ENCODE data around the gene WDFY4.

Gene WDFY4

DNA sequence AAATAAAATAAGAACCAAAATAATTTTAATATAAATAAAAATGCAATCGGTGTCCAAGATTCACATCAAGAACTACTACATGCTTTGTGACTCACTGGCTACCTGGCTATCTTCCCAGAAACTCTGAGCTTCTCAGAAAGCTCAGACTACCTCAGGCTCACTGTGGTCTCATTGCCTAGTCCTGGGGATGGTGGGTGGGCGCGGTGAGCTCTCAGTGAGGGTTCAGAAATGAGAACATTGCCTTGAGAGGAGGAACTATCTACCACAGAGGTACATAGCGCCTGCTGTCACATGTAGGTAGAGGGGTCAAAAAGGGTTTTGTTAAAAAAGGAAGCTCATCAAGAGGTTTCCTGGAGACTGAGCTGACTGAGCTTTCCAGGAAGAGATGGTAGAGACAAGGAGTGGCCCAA is 108.0 kb downstream of the WDFY4 start:
- peak; percentile 75 for DNase-seq (ENCODE audit: low read depth)

- DNase-seq (ENCODE audit: low read depth) = no peak
These were observed 109.4 kb downstream of the WDFY4 start for GRCh38 chr10:48794074-48794473.

DNA sequence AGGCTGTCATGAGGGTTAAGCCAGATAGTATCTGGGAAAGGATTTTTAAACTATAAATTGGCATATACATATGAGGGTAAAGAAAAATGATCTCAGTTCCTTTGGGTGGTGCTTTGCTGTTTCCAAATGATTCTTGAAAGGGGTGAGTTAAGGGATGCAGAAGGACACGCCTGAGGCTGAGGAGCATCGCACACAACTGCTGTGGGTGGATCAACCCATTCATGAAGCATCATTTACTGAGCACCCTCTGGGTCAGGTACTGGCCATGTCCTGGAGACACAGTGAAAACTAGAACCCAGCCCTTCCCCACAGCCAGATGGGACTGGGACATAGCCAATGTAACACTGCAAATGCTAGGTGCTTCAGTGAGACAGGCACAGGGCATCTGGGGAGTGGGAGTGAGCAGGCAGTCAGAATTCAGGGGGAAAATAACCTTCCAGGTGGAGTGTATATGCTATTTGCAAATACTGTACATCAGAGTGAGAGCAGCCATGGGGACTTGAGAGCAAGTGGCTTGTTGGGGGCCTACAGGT is 112.1 kb downstream of the WDFY4 start:
- DNase-seq (ENCODE audit: low read depth) = no peak

- no peak for DNase-seq (ENCODE audit: low read depth)
These were observed 113.2 kb downstream of the WDFY4 start for GRCh38 chr10:48797830-48798229.

DNA sequence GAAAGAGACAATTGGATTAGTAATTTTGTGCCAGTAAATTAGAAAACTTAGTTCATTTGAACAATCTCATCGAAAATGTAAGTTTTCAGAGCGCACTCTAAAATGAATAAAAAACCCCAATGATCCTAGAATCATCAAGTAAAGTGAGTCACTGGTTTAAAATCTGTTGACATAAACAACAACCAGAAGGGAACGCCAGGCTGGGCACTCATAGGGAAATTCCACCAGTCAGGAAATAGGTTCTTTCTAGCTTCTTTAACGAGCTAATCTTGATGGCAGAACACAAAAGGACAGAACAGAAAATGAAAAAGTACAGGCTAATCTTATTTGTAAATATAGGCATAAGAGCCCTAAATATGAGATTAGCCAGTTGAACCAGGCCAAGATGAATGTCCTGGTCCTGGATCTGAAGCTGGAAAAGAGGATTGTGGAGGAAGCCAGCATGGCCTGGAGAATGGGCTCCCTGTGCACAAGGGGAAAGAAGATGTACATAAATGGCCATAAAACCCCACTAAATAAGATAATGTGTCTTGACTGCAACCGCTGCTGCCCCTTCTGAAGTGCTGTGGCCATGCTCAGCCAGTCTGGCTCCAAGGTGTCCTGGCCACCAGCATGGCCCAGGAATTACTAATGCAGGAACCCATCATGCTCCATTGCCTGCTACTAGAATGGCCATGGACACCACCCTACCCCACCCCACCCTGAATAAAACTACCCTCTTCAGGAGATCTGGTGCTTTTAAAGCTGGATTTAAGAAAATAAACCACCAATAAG is 114.0 kb downstream of the WDFY4 start:
- DNase-seq (ENCODE audit: low read depth) = peak; percentile 69

DNA sequence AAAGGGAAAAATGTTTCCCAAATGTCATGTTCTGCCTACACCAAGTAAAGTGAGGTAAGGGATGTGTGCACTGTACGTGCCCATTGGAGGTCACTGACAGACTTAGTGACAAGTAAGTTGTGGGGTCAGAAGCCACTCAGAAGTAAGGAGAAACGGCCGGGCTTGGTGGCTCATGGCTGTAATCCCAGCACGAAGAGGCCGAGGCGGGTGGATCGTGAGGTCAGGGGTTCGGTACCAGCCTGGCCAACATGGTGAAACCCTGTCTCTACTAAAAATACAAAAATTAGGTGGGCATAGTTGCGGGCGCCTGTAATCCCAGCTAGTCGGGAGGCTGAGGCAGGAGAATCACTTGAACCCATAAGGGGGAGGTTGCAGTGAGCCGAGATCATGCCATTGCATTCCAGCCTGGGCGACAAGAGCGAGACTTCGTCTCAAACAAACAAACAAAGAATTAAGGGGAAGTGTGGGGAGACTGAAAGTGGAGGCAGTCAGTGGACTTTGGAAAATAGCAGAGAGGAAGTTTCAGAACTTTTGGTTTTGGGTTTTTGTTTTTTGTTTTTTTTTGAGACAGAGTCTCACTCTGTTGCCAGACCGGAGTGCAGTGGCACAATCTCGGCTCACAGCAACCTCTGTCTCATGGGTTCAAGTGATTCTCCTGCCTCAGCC is 114.8 kb downstream of the WDFY4 start:
- no peak for DNase-seq (ENCODE audit: low read depth)

- DNase-seq (ENCODE audit: low read depth) = peak; percentile 4
These were observed 115.5 kb downstream of the WDFY4 start for GRCh38 chr10:48800007-48800675.

DNA sequence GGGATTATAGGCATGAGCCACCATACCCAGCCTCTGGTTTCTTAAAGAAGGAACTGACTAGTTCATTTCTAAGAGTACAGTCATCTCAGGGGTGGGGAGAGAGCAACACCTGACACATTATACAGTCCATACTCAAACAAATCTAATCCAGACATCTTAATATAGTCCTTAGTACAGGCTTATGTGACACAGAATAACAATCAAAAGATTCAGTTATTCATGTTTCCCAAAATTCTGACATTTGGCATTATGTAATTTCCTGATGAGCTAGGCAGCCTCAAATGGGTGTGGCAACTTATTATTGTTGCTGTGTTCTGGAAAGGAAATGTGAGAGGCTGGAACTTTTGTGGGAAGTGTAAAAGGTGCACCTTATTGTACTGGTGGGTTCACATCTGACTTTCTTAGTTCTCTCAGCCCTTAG is 116.3 kb downstream of the WDFY4 start:
- peak; percentile 8 for DNase-seq (ENCODE audit: low read depth)

DNA sequence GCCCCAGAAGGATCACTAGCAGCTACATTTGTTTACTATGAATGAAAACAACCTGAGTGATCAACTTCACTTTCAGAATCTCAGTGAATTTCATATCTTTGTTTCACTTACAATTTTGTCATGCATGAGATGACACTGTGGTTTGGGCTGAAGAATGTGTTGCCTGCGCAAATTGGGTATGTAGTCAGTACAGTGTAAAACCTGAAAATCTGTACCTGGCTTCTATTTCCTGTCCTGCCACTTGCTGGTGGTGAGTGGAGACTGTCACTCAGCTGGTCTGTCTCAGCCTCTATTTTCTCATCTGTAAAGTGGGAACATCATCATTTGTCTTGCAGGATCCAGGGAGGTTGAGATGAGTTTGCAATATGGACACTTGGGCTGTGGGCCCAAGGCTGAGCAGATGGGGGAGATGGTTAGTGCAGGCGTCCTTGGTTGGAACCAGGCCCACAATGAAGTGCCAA is 118.0 kb downstream of the WDFY4 start:
- DNase-seq (ENCODE audit: low read depth) = no peak

- no peak for DNase-seq (ENCODE audit: low read depth)
These were observed 119.3 kb downstream of the WDFY4 start for GRCh38 chr10:48803801-48804584.

DNA sequence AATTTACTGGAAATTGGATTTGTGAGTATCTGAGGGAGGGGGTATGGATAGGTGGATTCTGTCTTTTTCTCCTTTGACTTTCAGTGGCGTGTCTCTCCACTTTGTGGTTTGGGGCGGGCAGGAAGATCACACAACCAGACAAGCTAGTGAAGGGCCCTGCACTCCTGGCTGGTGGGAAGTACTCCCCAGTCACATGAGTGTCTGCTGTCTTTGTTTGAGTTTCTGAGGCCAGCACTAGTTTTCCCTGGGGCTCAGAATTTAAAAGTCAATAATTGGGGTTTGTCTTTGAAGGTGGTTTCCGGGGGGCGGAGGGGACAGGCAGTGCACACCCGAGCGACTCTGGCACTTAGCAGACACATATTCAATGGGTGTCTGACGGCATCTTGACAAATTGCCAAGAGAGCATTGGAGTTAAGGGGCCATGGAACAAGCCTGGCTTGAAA is 120.1 kb downstream of the WDFY4 start:
- DNase-seq (ENCODE audit: low read depth) = no peak

- DNase-seq (ENCODE audit: low read depth) = no peak
These were observed 120.7 kb downstream of the WDFY4 start for GRCh38 chr10:48805411-48805810.

DNA sequence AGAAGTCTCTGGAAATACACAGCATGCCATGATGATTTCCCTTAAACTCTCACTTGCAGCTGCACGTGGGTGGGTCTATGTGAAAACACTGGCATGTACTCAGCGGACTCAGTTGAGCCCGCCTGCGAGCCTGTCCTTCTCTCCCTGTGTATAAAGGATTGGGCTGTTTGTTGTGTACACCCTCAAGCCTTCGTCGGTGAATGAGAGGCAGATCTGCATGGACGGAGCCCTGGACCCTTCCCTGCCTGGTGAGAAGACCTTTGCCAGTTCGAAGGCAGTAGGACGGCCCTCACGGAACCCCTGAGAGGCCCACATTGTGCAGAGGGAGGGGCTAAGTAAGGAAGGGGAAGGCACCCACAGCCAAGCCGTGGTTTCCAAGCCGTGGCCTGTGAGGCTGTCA is 121.2 kb downstream of the WDFY4 start:
- DNase-seq (ENCODE audit: low read depth) = no peak

DNA sequence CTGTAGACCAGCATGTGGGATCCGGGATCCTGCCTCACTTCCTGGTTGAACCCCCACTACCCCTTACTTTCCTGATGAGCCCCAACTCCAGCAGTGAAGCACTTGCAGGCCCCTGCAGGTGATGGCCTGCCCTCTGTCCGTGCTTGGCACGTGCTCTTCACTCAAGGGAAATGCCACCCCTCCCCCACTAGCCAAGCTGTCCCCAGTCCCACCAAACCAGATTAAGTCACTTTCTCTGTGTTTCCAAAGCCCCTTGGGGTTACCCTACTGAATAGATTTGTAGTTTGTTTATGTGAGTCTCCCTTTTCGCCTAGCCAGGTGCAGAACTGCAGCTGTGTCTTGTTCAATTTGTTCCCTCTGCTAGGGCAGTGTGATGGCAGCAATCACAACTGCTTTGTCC is 121.7 kb downstream of the WDFY4 start:
- no peak for DNase-seq (ENCODE audit: low read depth)

DNA sequence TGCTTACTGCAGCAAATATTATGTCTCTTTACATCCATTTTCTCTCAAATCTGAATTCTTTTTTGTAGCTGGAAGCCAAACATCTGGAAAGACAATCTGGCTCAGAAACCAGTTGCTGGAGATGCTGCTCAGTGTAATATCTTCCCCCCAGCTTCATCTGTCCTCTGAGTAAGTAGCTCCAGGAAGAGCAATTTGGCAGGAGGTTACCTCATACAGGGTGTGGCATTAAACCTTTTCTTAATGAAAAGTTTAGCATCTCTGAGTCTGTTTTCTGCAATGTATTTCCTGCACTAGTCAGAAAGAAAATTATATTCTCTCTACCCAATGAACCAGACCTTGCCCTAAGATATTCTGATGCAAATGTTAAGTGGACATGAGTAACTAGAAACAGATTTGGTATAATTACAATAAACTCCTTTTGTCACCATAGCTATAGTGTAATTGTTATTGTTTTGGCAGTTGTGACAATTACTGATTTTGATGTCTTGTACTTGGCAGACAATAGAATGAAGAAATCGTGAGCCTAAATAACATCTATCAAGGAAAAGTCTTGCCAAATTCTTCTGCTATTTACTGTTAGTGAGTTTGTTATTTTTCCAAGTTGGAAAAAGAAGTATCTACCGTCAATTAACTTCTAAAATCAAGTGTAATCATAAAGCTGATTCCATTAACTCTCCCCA is 123.3 kb downstream of the WDFY4 start:
- DNase-seq (ENCODE audit: low read depth) = no peak

- no peak for DNase-seq (ENCODE audit: low read depth)
These were observed 124.6 kb downstream of the WDFY4 start for GRCh38 chr10:48809261-48809660.

DNA sequence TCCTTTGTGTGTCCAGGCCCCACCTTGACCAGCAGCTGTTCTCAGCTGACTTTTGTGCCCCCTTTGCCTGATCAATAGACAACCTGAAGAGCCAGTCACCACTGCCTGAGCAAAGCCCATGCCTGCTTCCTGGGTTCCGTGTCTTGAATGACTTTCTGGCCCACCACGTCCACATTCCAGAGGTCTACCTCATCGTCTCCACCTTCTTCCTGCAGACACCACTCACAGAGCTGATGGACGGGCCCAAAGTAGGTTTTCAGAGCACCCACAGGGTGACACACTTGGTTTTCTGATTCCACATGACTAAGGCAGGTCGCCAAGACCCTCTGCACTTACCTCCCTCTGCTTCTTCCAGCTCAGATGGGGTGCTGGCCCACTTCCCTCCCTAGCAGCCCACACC is 126.8 kb downstream of the WDFY4 start:
- peak; percentile 51 for DNase-seq (ENCODE audit: low read depth)

GRCh38 chr10:48811917-48812316 is 127.2 kb downstream of the WDFY4 start:
- DNase-seq (ENCODE audit: low read depth) = peak; percentile 54

DNA sequence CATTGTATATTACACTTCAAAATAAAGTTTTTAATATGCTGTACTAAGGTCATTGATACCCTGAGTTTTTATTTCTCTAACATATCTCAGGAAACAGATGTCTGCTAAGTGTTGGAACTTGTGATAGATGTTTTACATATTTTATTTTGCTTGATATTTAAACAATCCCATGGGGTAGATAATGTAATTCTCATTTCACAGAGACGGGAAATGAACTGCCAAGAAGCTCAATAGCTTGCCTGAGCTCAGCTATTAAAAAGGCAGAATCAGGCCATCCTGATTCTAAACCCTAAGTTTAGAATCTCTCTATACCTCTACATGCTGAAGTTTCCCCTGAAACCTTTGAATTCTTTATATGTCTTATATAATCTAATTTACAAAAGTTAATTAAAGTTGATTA is 128.6 kb downstream of the WDFY4 start:
- DNase-seq (ENCODE audit: low read depth) = no peak

DNA sequence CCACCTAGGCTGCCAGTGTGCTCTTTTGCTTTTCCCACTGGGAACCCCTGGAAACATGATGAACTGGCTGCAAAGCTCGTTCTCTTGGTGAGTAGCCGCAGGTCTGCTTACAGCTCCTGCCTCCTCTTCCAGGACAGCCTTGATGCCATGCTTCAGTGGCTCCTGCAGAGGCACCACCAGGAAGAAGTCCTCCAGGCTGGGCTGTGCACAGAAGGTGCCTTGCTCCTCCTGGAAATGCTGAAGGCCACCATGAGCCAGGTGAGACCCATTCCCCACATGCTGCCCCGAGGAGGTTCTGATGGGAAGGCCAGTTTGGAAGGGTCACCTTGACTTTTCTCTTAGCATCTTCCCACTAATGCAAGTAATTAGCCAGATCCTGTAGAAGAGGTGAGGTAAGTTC is 129.2 kb downstream of the WDFY4 start:
- no peak for DNase-seq (ENCODE audit: low read depth)

DNA sequence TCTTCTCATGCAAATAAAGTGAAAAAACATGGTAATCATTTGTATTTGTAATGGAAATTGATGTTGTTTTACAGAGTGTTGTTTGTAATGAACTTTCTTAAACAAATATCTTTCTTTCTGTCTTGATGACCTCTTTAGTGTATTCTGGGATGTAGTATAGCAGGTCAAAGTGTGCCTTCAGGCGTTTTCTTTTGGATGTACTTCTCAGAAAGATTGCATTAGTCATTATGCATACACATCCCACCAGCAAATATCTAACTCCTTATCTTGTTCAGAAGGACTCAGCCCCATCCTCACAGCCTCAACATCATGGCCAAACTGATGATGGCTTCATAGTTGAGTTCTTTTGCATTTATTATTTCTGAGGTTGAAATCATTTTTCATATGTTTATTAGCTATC is 130.3 kb downstream of the WDFY4 start:
- DNase-seq (ENCODE audit: low read depth) = peak; percentile 55

Data from EH (cell line).